GM12801 (cell line): ENCODE results near the gene MIER2.

Experiments
- CTCF ChIP-seq: IDR thresholded peaks from one replicate; pipeline ENCODE4 v1.5.1; 2011; ENCODE audit warnings: control low read depth; ENCODE audit not compliant: insufficient read length; ENCODE audit errors: extremely low read depth

The MIER2 gene

GRCh38 chr19:295687-296370 is 48.8 kb downstream of the MIER2 start:
- TF ChIP-seq CTCF, result no peak

GRCh38 chr19:294946-295686 is 49.5 kb downstream of the MIER2 start:
- TF ChIP-seq CTCF, result no peak

- TF ChIP-seq CTCF, result no peak
Observed at GRCh38 chr19:294341-294945, 50.2 kb downstream of the MIER2 start.

GRCh38 chr19:293436-294110 is 51.0 kb downstream of the MIER2 start:
- no peak for TF ChIP-seq CTCF

- TF ChIP-seq CTCF, result no peak
Observed at GRCh38 chr19:292951-293350, 51.6 kb downstream of the MIER2 start.

- TF ChIP-seq CTCF, result no peak
Observed at GRCh38 chr19:292281-292884, 52.2 kb downstream of the MIER2 start.
